Measurements from ENCODE around the gene WWTR1. TPM values are rescaled to one million over a fixed set of nuclear protein-coding genes. Genes with fewer than 3 reads are reported as not detected.

Gene WWTR1
- total and polyA plus RNA-seq, 2 of the 8 experiments (the other 6 are each of a cell fraction or from before 2014, with no cell fraction given): 15.7 to 18.6 TPM

DNA sequence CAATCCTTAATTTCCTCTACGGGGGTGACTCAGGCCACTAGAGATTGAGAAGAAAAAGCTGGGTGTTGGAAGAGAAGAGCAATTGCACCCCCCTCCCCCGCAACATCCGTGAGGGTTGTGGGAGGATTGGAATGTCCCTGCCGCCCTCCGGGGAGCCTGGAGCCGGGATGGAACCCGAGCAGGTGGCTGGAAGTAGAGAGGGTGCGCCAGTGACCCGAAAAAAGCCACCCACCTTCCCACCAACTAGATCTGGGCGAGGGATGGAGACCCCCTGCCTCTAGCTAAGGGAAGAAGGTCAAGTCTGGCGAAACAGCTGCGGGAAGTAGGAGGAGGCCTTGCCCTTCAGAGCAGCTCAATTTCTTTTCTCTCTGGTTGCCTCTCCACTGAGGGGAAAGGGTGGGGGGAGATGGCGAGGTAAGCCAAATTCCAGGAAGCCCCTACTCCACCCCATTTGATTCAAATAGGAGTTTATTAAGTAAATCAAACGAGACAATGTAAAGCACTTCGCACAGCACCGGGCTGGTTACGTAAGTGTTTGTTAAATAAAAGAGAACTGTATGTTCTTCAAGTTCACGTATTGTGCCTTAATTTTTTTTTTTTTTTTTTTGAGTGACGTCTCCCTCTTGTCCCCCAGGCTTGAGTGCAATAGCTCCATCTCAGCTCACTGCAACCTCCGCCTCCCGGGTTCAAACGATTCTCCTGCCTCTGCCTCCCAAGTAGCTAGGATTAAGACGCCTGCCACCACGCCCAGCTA lies 1.1 kb upstream of the WWTR1 start (continued):
- TF ChIP-seq, protein P1, sequence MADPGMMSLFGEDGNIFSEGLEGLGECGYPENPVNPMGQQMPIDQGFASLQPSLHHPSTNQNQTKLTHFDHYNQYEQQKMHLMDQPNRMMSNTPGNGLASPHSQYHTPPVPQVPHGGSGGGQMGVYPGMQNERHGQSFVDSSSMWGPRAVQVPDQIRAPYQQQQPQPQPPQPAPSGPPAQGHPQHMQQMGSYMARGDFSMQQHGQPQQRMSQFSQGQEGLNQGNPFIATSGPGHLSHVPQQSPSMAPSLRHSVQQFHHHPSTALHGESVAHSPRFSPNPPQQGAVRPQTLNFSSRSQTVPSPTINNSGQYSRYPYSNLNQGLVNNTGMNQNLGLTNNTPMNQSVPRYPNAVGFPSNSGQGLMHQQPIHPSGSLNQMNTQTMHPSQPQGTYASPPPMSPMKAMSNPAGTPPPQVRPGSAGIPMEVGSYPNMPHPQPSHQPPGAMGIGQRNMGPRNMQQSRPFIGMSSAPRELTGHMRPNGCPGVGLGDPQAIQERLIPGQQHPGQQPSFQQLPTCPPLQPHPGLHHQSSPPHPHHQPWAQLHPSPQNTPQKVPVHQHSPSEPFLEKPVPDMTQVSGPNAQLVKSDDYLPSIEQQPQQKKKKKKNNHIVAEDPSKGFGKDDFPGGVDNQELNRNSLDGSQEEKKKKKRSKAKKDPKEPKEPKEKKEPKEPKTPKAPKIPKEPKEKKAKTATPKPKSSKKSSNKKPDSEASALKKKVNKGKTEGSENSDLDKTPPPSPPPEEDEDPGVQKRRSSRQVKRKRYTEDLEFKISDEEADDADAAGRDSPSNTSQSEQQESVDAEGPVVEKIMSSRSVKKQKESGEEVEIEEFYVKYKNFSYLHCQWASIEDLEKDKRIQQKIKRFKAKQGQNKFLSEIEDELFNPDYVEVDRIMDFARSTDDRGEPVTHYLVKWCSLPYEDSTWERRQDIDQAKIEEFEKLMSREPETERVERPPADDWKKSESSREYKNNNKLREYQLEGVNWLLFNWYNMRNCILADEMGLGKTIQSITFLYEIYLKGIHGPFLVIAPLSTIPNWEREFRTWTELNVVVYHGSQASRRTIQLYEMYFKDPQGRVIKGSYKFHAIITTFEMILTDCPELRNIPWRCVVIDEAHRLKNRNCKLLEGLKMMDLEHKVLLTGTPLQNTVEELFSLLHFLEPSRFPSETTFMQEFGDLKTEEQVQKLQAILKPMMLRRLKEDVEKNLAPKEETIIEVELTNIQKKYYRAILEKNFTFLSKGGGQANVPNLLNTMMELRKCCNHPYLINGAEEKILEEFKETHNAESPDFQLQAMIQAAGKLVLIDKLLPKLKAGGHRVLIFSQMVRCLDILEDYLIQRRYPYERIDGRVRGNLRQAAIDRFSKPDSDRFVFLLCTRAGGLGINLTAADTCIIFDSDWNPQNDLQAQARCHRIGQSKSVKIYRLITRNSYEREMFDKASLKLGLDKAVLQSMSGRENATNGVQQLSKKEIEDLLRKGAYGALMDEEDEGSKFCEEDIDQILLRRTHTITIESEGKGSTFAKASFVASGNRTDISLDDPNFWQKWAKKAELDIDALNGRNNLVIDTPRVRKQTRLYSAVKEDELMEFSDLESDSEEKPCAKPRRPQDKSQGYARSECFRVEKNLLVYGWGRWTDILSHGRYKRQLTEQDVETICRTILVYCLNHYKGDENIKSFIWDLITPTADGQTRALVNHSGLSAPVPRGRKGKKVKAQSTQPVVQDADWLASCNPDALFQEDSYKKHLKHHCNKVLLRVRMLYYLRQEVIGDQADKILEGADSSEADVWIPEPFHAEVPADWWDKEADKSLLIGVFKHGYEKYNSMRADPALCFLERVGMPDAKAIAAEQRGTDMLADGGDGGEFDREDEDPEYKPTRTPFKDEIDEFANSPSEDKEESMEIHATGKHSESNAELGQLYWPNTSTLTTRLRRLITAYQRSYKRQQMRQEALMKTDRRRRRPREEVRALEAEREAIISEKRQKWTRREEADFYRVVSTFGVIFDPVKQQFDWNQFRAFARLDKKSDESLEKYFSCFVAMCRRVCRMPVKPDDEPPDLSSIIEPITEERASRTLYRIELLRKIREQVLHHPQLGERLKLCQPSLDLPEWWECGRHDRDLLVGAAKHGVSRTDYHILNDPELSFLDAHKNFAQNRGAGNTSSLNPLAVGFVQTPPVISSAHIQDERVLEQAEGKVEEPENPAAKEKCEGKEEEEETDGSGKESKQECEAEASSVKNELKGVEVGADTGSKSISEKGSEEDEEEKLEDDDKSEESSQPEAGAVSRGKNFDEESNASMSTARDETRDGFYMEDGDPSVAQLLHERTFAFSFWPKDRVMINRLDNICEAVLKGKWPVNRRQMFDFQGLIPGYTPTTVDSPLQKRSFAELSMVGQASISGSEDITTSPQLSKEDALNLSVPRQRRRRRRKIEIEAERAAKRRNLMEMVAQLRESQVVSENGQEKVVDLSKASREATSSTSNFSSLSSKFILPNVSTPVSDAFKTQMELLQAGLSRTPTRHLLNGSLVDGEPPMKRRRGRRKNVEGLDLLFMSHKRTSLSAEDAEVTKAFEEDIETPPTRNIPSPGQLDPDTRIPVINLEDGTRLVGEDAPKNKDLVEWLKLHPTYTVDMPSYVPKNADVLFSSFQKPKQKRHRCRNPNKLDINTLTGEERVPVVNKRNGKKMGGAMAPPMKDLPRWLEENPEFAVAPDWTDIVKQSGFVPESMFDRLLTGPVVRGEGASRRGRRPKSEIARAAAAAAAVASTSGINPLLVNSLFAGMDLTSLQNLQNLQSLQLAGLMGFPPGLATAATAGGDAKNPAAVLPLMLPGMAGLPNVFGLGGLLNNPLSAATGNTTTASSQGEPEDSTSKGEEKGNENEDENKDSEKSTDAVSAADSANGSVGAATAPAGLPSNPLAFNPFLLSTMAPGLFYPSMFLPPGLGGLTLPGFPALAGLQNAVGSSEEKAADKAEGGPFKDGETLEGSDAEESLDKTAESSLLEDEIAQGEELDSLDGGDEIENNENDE (IDR thresholded peaks at IDR 0.05; ENCODE audit: insufficient replicate concordance, low read length): no peak
- TF ChIP-seq EP300 (IDR thresholded peaks at IDR 0.05; ENCODE audit: borderline replicate concordance in 1 of 2, low read depth in 2 of 2, low read length in 2 of 2) (no peak), EGR1 (IDR thresholded peaks at IDR 0.05; ENCODE audit: borderline replicate concordance, low read depth, low read length) (peak; percentile 60; the same call in 1 of the 2 replicates), ASH2L (IDR thresholded peaks at IDR 0.05; ENCODE audit: low read length) (peak; percentile 32), POLR2A (IDR thresholded peaks at IDR 0.05; ENCODE audit: control extremely low read depth in 1 of 2, low read depth in 2 of 2, low read length in 2 of 2) (peak; percentile 31 to 59; a peak in 2 of 3 replicates), TBP (IDR thresholded peaks at IDR 0.05; ENCODE audit: low read depth, low read length) (peak; percentile 29; the same call in 1 of the 2 replicates)
- TF ChIP-seq, protein P2, sequence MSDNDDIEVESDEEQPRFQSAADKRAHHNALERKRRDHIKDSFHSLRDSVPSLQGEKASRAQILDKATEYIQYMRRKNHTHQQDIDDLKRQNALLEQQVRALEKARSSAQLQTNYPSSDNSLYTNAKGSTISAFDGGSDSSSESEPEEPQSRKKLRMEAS (IDR thresholded peaks at IDR 0.05): 0 out of 2 replicates have a peak, but pooled peaks have one; percentile 13
